ENCODE results near the gene LRRC9. TPM values are rescaled to one million over a fixed set of nuclear protein-coding genes. Genes with fewer than 3 reads are reported as not detected.

The LRRC9 gene
- total RNA-seq, 4 donors from 2014 or later: not detected

DNA sequence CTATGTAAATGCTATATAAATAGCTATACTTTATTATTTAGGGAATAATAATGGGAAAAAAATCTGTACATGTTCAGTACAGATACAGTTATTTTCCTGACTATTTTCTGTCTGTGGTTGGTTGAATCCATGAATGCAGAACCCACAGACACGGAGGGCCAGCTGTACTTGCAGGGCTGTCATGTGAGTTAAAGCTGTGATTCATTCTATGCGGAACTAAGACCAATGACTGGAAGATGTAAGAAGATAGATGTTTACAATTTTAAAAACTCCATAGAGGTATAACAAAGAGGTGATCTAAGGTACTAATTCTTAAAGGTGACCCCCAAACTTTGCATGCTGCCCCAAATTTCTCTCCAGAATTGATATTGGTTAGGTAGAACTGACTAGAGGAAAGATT, 186.4 kb downstream of the LRRC9 start:
- TF ChIP-seq CTCF (IDR thresholded peaks at IDR 0.05) (no peak), POLR2A (IDR thresholded peaks at IDR 0.05) (no peak)
- no peaks in the 10 kb centered on the region for H3K27me3 ChIP-seq
- peaks cover 0 to 16% (median 0%) of the 10 kb centered on the region in 3 donors for H3K36me3 ChIP-seq
- no peaks in the 10 kb centered on the region for H3K9me3 ChIP-seq
- intact Hi-C loops (cut with DNase I): no loop called here
- peaks cover 0 to 21% (median 3%) of the 10 kb centered on the region in 3 donors for H3K4me1 ChIP-seq
- DNase-seq: no peak
- H3K27ac ChIP-seq: no peak overlapping the region
- WGBS, 2 donors: 54 to 60% methylated on average over 2 of the region's 2 CpGs
- H3K4me3 ChIP-seq: no peak overlapping the region

DNA sequence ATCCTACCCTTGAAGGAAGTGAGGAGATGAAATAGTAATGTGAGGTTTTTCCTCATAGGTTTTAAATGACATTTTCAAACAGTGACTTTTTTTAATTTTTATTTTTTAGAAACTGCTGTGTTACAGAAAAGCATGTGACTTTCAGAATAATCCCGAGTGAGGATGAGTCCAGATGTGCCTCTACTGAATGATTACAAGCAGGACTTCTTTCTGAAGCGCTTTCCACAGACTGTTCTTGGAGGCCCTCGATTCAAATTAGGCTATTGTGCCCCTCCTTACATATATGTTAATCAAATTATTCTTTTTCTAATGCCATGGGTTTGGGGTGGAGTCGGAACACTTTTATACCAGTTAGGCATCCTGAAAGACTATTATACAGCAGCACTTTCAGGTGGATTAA, 187.5 kb downstream of the LRRC9 start:
- peaks cover 0 to 16% (median 0%) of the 10 kb centered on the region in 3 donors for H3K36me3 ChIP-seq
- no peak for TF ChIP-seq CTCF (IDR thresholded peaks at IDR 0.05)
- no peak for TF ChIP-seq POLR2A (IDR thresholded peaks at IDR 0.05)
- peaks cover 0 to 19% (median 2%) of the 10 kb centered on the region in 3 donors for H3K4me1 ChIP-seq
- no peak overlapping the region for H3K27ac ChIP-seq
- H3K4me3 ChIP-seq: no peak overlapping the region
- no peaks in the 10 kb centered on the region for H3K9me3 ChIP-seq
- intact Hi-C loops (cut with DNase I): no loop called here
- no peaks in the 10 kb centered on the region for H3K27me3 ChIP-seq
- no peak for DNase-seq
- 80% methylated on average over 4 of the region's 4 CpGs for WGBS, 2 donors

- no peak overlapping the region for H3K4me3 ChIP-seq
- no peak overlapping the region for H3K27ac ChIP-seq
- WGBS, 2 donors: 83 to 97% methylated on average over 2 of the region's 2 CpGs
- peaks cover 0 to 43% (median 0%) of the 10 kb centered on the region in 3 donors for H3K36me3 ChIP-seq
- no peaks in the 10 kb centered on the region for H3K27me3 ChIP-seq
- H3K4me1 ChIP-seq: no peaks in the 10 kb centered on the region
- TF ChIP-seq POLR2A (IDR thresholded peaks at IDR 0.05) (no peak), CTCF (IDR thresholded peaks at IDR 0.05) (no peak)
- H3K9me3 ChIP-seq: no peaks in the 10 kb centered on the region
- DNase-seq: no peak
- intact Hi-C loops (cut with DNase I): no loop called here
These were observed 191.8 kb downstream of the LRRC9 start for GRCh38 chr14:60111732-60112131.

Other genes starting within 250 kb of the LRRC9 start
- gene RTN1, start 49.4 kb upstream of the LRRC9 start, total RNA-seq: 1 to 10 TPM in 2 of 4 donors, under 1 TPM in 2; 0.15 to 2.3 (median 0.91) TPM
- gene PCNX4, start 171.8 kb downstream of the LRRC9 start, total RNA-seq: 10 to 100 TPM in 3 of 4 donors, 1 to 10 TPM in 1; 9.4 to 31.1 (median 18.7) TPM
- gene DHRS7, start 245.3 kb downstream of the LRRC9 start, total RNA-seq: 10 to 100 TPM; 43.1 to 82.0 (median 60.1) TPM